RWPE2 (cell line): ENCODE data around the gene NIT1.
A peak's percentile ranks its signal among the peaks of the same experiment; 100 is the strongest.

Source experiments
- ATAC-seq: fragments of 200-7000 bp; cut with Tn5 transposase; 3 replicates; pipeline ENCODE4 v1.9.1; 2021; ENCODE audit warnings: low read depth
- DNase-seq: peaks from one replicate; pipeline ENCODE4 v3.0.0-alpha.2; 2020; ENCODE audit warnings: low spot score
- H3K27ac ChIP-seq: fragments of 450-650 bp; 2 replicates; pipeline ENCODE4 v1.5.1; 2017; ENCODE audit warnings: mild to moderate bottlenecking; ENCODE audit not compliant: poor library complexity, severe bottlenecking
- H3K27me3 ChIP-seq: fragments of 250-450 bp; sonication (Bioruptor Pico); 2 replicates; pipeline ENCODE4 v1.5.1; 2021; ENCODE audit warnings: mild to moderate bottlenecking, moderate library complexity; ENCODE audit not compliant: insufficient read depth, poor library complexity, severe bottlenecking
- H3K36me3 ChIP-seq: fragments of 250-450 bp; sonication (Bioruptor Pico); 2 replicates; pipeline ENCODE4 v1.5.1; 2020; ENCODE audit warnings: low read depth, mild to moderate bottlenecking, moderate library complexity
- H3K4me1 ChIP-seq: fragments of 250-450 bp; sonication (Bioruptor Pico); 2 replicates; pipeline ENCODE4 v1.5.1; 2021; ENCODE audit warnings: mild to moderate bottlenecking, moderate library complexity; ENCODE audit not compliant: insufficient read depth, poor library complexity, severe bottlenecking
- H3K4me3 ChIP-seq: fragments of 250-450 bp; sonication (Bioruptor Pico); 2 replicates; pipeline ENCODE4 v1.5.1; 2021; ENCODE audit warnings: mild to moderate bottlenecking, moderate library complexity; ENCODE audit not compliant: severe bottlenecking
- H3K9me3 ChIP-seq: fragments of 250-450 bp; sonication (Bioruptor Pico); 2 replicates; pipeline ENCODE4 v1.5.1; 2021; ENCODE audit warnings: mild to moderate bottlenecking, moderate library complexity; ENCODE audit not compliant: severe bottlenecking
- TF ChIP-seq, protein P1 (sequence below): fragments of 450-650 bp; IDR thresholded peaks from one replicate; pipeline ENCODE4 v1.5.1; 2017; ENCODE audit warnings: mild to moderate bottlenecking, moderate library complexity; ENCODE audit not compliant: poor library complexity, severe bottlenecking

NIT1 gene, protein sequence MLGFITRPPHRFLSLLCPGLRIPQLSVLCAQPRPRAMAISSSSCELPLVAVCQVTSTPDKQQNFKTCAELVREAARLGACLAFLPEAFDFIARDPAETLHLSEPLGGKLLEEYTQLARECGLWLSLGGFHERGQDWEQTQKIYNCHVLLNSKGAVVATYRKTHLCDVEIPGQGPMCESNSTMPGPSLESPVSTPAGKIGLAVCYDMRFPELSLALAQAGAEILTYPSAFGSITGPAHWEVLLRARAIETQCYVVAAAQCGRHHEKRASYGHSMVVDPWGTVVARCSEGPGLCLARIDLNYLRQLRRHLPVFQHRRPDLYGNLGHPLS

DNA sequence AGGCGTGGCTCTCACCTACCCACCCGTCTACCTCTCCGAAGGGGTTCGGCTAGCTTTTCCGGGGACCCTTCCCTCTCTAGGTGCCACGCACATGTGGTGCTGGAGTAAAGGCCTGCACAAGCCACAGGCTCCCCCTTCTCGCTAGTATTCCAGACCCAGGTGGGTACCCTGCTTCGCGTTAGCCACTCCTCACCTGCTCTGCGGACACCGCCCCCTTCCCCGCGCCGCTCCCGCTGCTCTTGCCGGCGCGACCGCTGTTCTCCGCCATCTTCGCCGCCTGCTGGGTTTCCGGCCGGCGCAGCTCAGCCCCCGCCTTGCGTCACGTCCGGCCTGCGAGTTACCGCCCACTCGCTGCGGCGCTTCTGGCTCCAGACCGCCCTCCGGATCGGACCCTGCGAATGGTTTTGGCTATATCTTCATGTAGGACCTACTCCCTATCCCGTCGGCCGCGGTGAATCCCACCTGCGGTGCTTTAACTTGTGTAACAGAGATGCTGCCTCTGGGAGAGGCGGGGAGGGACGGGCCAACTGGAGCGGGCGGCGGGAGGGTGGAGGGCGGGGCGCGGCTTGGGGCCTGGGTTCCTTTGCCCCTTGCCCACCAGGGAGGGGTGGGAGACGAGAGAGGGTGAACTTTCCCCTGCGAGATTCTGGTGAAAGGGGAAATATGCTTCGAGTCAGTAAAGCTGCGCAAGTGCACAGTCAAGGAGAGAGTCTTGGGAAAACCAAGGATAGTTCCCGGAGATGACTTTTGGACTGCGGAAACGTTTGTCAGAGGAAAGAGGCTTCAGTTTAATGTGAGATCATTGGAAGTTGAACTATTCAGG lies at the start of gene NIT1, which contains the start of gene PFDN2:
Gene NIT1, plus strand, starts transcription at position 347 of the 823 bp plus-strand sequence. Its CDS starts 72 bp downstream, at position 419.
Gene PFDN2, minus strand, starts transcription at position 279 of the 823 bp plus-strand sequence. Its CDS starts 11 bp downstream, at position 268.
- Histone ChIP-seq H3K36me3 (peaks cover 69% of the 10 kb centered on the region), H3K4me1 (peaks cover 26% of the 10 kb centered on the region)
- peak; percentile 65 for ATAC-seq

GRCh38 chr1:161068306-161069234 lies 49.3 kb upstream of the NIT1 start:
- ATAC-seq = peak; percentile 27; the same call in 1 of the 3 replicates

More for the DNA sequence above, at the start of gene NIT1, which contains the start of gene PFDN2:
- TF ChIP-seq, protein P1, sequence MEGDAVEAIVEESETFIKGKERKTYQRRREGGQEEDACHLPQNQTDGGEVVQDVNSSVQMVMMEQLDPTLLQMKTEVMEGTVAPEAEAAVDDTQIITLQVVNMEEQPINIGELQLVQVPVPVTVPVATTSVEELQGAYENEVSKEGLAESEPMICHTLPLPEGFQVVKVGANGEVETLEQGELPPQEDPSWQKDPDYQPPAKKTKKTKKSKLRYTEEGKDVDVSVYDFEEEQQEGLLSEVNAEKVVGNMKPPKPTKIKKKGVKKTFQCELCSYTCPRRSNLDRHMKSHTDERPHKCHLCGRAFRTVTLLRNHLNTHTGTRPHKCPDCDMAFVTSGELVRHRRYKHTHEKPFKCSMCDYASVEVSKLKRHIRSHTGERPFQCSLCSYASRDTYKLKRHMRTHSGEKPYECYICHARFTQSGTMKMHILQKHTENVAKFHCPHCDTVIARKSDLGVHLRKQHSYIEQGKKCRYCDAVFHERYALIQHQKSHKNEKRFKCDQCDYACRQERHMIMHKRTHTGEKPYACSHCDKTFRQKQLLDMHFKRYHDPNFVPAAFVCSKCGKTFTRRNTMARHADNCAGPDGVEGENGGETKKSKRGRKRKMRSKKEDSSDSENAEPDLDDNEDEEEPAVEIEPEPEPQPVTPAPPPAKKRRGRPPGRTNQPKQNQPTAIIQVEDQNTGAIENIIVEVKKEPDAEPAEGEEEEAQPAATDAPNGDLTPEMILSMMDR = no peak
- Histone ChIP-seq H3K4me3 (peak within 1 kb of the TSS; percentile 80), H3K27ac (peak within 1 kb of the TSS; percentile 75), H3K9me3 (no peaks in the 10 kb centered on the region), H3K27me3 (no peaks in the 10 kb centered on the region)
- DNase-seq = peak; percentile 79

GRCh38 chr1:161069241-161069640 lies 48.7 kb upstream of the NIT1 start:
- DNase-seq = no peak
- Histone ChIP-seq H3K36me3 (no peaks in the 10 kb centered on the region), H3K27ac (no peak overlapping the region), H3K4me3 (no peak overlapping the region), H3K4me1 (peaks cover 7% of the 10 kb centered on the region), H3K27me3 (no peaks in the 10 kb centered on the region), H3K9me3 (no peaks in the 10 kb centered on the region)
- ATAC-seq = no peak
- TF ChIP-seq, protein P1 = no peak

More at GRCh38 chr1:161068306-161069234, 49.3 kb upstream of the NIT1 start:
- H3K4me1 ChIP-seq = peaks cover under 1% of the 10 kb centered on the region
- no peak overlapping the region for H3K4me3 ChIP-seq
- no peaks in the 10 kb centered on the region for H3K27me3 ChIP-seq
- H3K27ac ChIP-seq = no peak overlapping the region
- no peaks in the 10 kb centered on the region for H3K9me3 ChIP-seq
- DNase-seq = no peak
- TF ChIP-seq, protein P1 = no peak
- no peaks in the 10 kb centered on the region for H3K36me3 ChIP-seq

GRCh38 chr1:161069731-161070270 lies 48.1 kb upstream of the NIT1 start, which contains the start of gene ARHGAP30:
TSS of gene ARHGAP30 (minus strand) at chr1:161069891. CDS start at chr1:161069624, 267 bp downstream.
- Histone ChIP-seq H3K27ac (peak within 1 kb of the TSS; percentile 20), H3K4me1 (peaks cover 12% of the 10 kb centered on the region), H3K4me3 (no peak within 1 kb of the TSS), H3K36me3 (no peaks in the 10 kb centered on the region), H3K27me3 (no peaks in the 10 kb centered on the region), H3K9me3 (no peaks in the 10 kb centered on the region)
- TF ChIP-seq, protein P1 = no peak
- ATAC-seq = no peak
- no peak for DNase-seq
